GM13976 (cell line): Measurements from ENCODE around the gene U2AF1L4.

Experiments
- DNase-seq: peaks from one replicate; pipeline ENCODE4 v3.0.0; 2012; ENCODE audit warnings: low spot score
- in situ Hi-C: fragments of 300-500 bp; cut with MboI; formaldehyde crosslinking; loops from one replicate; pipeline ENCODE4 v1.12.0; 2022; ENCODE audit warnings: low sequenced_read_pairs, mixed read lengths, inconsistent platforms; ENCODE audit not compliant: unreplicated experiment
- TF ChIP-seq, protein P1 (sequence below): IDR thresholded peaks from 2 replicates; pipeline ENCODE4 v1.5.1; 2012; ENCODE audit warnings: borderline replicate concordance, mild to moderate bottlenecking; ENCODE audit not compliant: insufficient read depth; ENCODE audit errors: extremely low read depth, missing control alignments, control extremely low read depth

Gene U2AF1L4

DNA sequence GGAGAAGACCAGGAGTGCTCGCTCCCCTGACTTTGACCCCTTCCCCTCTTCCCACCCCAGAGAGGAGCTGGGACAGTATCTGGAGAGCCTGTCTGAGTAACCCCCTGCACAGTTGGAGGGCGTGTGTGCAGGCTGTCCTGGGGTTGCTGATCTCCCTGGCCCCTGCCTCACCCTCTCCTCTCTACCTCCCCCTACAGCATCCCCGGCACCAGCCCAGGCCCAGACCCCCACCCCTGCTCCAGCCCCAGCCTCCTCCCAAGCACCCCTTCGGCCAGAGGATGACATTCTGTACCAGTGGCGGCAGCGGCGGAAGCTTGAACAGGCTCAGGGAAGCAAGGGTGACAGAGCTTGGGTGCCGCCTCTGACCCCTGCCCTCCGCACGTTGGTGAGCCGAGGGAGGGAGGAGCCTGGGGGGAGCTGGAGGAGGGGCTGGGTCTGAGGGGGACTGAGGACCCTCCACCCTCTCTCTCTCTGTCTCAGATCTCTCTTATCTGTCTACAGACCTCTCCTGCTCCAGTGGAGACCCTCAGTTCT is 21.4 kb upstream of the U2AF1L4 start:
- in situ Hi-C loops: no loop called here
- TF ChIP-seq, protein P1, sequence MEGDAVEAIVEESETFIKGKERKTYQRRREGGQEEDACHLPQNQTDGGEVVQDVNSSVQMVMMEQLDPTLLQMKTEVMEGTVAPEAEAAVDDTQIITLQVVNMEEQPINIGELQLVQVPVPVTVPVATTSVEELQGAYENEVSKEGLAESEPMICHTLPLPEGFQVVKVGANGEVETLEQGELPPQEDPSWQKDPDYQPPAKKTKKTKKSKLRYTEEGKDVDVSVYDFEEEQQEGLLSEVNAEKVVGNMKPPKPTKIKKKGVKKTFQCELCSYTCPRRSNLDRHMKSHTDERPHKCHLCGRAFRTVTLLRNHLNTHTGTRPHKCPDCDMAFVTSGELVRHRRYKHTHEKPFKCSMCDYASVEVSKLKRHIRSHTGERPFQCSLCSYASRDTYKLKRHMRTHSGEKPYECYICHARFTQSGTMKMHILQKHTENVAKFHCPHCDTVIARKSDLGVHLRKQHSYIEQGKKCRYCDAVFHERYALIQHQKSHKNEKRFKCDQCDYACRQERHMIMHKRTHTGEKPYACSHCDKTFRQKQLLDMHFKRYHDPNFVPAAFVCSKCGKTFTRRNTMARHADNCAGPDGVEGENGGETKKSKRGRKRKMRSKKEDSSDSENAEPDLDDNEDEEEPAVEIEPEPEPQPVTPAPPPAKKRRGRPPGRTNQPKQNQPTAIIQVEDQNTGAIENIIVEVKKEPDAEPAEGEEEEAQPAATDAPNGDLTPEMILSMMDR: no peak
- no peak for DNase-seq

DNA sequence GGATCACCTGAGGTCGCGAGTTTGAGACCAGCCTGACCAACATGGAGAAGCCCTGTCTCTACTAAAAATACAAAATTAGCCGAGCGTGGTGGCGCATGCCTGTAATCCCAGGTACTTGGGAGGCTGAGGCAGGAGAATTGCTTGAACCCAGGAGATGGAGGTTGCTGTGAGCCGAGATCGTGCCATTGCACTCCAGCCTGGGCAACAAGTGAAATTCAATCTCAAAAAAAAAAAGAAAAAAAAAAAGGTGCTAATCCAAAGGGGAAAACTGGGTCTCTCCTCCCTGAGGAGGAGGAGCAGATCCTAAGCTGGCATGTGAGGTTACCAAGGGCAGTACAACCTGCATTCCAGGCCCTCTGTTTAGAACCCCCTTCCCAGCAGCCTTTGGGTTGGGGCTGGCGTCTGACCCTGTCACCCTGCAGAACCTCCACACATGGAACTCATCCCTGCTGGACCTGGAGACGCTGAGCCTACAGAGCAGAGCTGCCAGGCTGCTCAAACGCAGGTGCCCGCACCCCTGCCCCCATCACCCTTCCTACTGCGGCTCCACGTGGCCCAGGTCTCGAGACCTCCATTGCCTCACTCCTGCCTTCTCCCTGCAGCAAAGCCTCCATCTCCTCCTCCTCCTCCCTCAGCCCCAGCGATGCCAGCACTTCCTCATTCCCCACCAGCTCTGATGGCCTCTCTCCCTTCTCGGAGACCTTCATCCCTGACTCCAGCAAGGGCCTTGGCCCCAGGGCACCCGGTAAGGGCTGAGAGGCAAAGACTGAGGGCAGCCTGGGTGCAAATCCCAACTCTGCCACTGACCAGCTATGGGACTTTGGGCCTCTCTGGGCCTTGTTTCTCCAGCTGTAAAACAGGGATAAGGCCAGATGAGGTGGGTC is 19.5 kb upstream of the U2AF1L4 start:
- in situ Hi-C loops: no loop called here

GRCh38 chr19:35760711-35761349 is 15.6 kb upstream of the U2AF1L4 start:
- DNase-seq: no peak
- TF ChIP-seq, protein P1: no peak
- in situ Hi-C loops: no loop called here

More for the DNA sequence above, 19.5 kb upstream of the U2AF1L4 start:
- TF ChIP-seq, protein P1: no peak
- no peak for DNase-seq

DNA sequence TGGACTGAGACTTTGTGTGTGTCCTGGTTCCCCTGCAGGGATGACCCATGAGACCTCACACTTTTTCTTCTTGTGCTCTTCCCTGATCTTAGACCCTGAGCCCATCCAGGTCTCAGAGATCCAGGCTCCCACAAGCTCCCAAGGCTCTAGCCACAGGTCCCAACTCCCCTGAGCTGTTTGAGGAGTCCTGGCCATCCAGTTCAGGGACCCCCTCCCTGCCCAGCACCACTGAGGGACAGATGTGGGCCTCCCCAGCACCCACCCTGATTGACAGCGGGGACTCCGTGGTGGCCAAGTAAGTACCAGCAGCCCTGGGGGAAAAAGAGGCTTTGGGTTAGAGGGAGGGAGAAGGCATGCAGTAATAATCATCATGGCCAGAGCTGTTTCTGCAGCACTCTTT is 14.5 kb upstream of the U2AF1L4 start:
- TF ChIP-seq, protein P1: no peak
- DNase-seq: no peak
- in situ Hi-C loops: no loop called here

DNA sequence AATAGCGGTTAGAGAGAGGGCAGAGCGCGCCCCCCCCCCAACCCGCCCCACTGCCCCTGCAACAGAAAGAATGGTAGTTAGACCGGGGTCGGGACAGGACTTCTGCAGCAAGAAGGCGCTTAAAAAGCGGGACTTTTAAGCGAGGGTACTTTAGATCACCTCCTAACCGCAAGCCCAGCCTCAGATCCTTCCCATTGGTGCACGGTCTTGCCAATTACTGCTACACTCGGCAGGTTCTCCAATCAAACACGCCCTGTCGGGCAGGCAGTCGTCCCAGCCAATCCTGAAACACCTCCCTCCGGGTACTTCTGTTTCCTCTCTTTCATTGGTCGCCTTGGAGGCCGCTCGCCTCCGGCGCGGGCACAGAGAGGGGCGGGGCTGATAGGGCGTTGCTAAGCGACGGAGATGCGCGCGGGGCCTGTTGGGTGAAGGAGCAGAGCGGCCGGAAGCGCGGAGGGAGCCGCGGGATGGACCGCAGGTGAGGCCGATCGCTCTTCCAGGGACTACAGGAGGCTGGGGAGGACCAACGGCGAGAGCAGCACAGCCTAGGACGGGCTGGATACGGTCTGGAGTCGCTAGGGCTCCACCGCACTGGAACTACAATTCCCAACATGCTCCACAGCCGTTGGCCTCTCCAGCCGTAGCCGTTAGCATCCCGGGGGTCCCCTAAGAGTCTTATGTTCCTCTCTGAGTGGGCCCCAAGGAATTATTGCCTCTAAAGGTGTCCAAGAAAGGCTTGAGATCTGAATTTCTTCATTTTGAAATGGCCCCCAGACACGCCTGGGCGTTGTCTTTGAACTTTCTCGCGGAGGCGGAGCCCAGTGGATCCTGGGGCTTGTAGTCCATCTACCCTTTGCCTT is 12.8 kb upstream of the U2AF1L4 start, which contains the start of gene PROSER3:
Gene PROSER3 (plus strand): TSS at position 428 of the 860 bp plus-strand sequence. CDS start 40 bp downstream, at position 468.
- in situ Hi-C loops: no loop called here
- peak; percentile 98 for DNase-seq
- TF ChIP-seq, protein P1: no peak
